Measurements from ENCODE around the gene EEF2K. TPM values are rescaled to one million over a fixed set of nuclear protein-coding genes. Genes with fewer than 3 reads are reported as not detected.

The EEF2K gene
- polyA plus RNA-seq, 1 experiment, result 10.9 TPM

- no peak for DNase-seq (ENCODE audit: low read depth)
- H3K27me3 ChIP-seq (ENCODE audit: control insufficient read depth, insufficient read depth, low read length), result no peaks in the 10 kb centered on the region
- H3K36me3 ChIP-seq (ENCODE audit: control insufficient read depth, insufficient read depth, low read length), result peaks cover 32% of the 10 kb centered on the region
- no peak overlapping the region for H3K4me3 ChIP-seq (ENCODE audit: low read depth, low read length)
- ChIA-PET CTCF (no interaction called here), POLR2A (interaction anchor here (0.6 kb wide), 1 partner anchor 9 kb away, joined by 5 read pairs; no protein-coding TSS in a partner anchor)
- no peak for TF ChIP-seq CTCF (IDR thresholded peaks at IDR 0.05; ENCODE audit: insufficient read depth, low read depth, low read length)
These were observed 49.3 kb downstream of the EEF2K start for GRCh38 chr16:22255335-22255734.

GRCh38 chr16:22257440-22257839, 51.4 kb downstream of the EEF2K start:
- H3K36me3 ChIP-seq (ENCODE audit: control insufficient read depth, insufficient read depth, low read length), result peaks cover 31% of the 10 kb centered on the region
- CTCF ChIA-PET, result interaction anchor here (0.6 to 1.2 kb wide), 2 partner anchors 43 to 66 kb away, joined by 3 read pairs; no protein-coding TSS in a partner anchor
- no peak overlapping the region for H3K4me3 ChIP-seq (ENCODE audit: low read depth, low read length)
- POLR2A ChIA-PET, result no interaction called here
- TF ChIP-seq CTCF (IDR thresholded peaks at IDR 0.05; ENCODE audit: insufficient read depth, low read depth, low read length), result no peak
- no peaks in the 10 kb centered on the region for H3K27me3 ChIP-seq (ENCODE audit: control insufficient read depth, insufficient read depth, low read length)
- no peak for DNase-seq (ENCODE audit: low read depth)

- no peak for DNase-seq (ENCODE audit: low read depth)
- H3K36me3 ChIP-seq (ENCODE audit: control insufficient read depth, insufficient read depth, low read length), result peaks cover 25% of the 10 kb centered on the region
- no peak overlapping the region for H3K4me3 ChIP-seq (ENCODE audit: low read depth, low read length)
- no peaks in the 10 kb centered on the region for H3K27me3 ChIP-seq (ENCODE audit: control insufficient read depth, insufficient read depth, low read length)
- no peak for TF ChIP-seq CTCF (IDR thresholded peaks at IDR 0.05; ENCODE audit: insufficient read depth, low read depth, low read length)
- ChIA-PET POLR2A (no interaction called here), CTCF (no interaction called here)
These were observed 54.4 kb downstream of the EEF2K start for GRCh38 chr16:22260490-22260889.

GRCh38 chr16:22262460-22262859, 56.4 kb downstream of the EEF2K start:
- no peak overlapping the region for H3K4me3 ChIP-seq (ENCODE audit: low read depth, low read length)
- H3K27me3 ChIP-seq (ENCODE audit: control insufficient read depth, insufficient read depth, low read length), result no peaks in the 10 kb centered on the region
- no peak for TF ChIP-seq CTCF (IDR thresholded peaks at IDR 0.05; ENCODE audit: insufficient read depth, low read depth, low read length)
- ChIA-PET POLR2A (no interaction called here), CTCF (interaction anchor here (1.0 kb wide), 1 partner anchor 57 kb away, joined by 3 read pairs; the partner anchor contains the start of gene EEF2K)
- no peak for DNase-seq (ENCODE audit: low read depth)
- peaks cover 19% of the 10 kb centered on the region for H3K36me3 ChIP-seq (ENCODE audit: control insufficient read depth, insufficient read depth, low read length)

- H3K36me3 ChIP-seq (ENCODE audit: control insufficient read depth, insufficient read depth, low read length), result peaks cover 13% of the 10 kb centered on the region
- no peak for DNase-seq (ENCODE audit: low read depth)
- ChIA-PET POLR2A (no interaction called here), CTCF (interaction anchor here (0.6 to 1.0 kb wide), 2 partner anchors 17 to 60 kb away, joined by 3 to 4 read pairs; no protein-coding TSS in a partner anchor)
- H3K4me3 ChIP-seq (ENCODE audit: low read depth, low read length), result no peak overlapping the region
- no peak for TF ChIP-seq CTCF (IDR thresholded peaks at IDR 0.05; ENCODE audit: insufficient read depth, low read depth, low read length)
- H3K27me3 ChIP-seq (ENCODE audit: control insufficient read depth, insufficient read depth, low read length), result no peaks in the 10 kb centered on the region
These were observed 58.7 kb downstream of the EEF2K start for GRCh38 chr16:22264786-22265185.

Data from BJ (cell line).